GM21367 (cell line): ENCODE measurements around the gene ANO3.
"Not testable (repeated sequence)": the region's sequence is repeated elsewhere in the genome, so short reads cannot be mapped to it uniquely, and the experiment has no call there.

Experiments
- ATAC-seq: cut with Tn5 transposase; IDR thresholded peaks from one replicate; pipeline ENCODE4 v1.9.1; 2021; ENCODE audit not compliant: unreplicated experiment

The ANO3 gene

GRCh38 chr11:26571861-26572654 lies 240.1 kb downstream of the ANO3 start, which contains the start of gene MUC15:
Gene MUC15 (minus strand): TSS chr11:26572263. CDS start chr11:26567094, 5,169 bp downstream.
- ATAC-seq, result no peak

- no peak for ATAC-seq
Measured at GRCh38 chr11:26572770-26573402, 241.0 kb downstream of the ANO3 start.

GRCh38 chr11:26573896-26574295 lies 242.0 kb downstream of the ANO3 start:
- no peak for ATAC-seq

DNA sequence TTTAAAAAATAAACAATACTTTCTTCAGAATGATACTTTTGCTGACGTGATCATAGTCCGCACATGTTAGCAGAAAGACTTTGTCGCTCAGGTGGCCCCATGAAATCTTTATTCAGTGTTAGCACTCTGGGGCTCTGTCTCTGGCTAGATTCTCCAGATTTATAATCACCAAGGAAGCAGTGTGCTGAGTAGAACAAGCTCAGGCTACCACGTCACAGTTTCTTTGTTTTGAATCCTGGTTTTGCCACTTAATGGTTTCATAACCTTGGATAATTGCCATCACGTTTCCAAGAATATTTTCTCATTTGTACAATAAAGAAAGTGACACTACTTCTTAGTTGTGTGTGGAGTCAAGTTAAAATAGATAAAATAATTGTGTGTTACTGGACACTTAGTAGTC lies 244.0 kb downstream of the ANO3 start:
- ATAC-seq, result no peak

DNA sequence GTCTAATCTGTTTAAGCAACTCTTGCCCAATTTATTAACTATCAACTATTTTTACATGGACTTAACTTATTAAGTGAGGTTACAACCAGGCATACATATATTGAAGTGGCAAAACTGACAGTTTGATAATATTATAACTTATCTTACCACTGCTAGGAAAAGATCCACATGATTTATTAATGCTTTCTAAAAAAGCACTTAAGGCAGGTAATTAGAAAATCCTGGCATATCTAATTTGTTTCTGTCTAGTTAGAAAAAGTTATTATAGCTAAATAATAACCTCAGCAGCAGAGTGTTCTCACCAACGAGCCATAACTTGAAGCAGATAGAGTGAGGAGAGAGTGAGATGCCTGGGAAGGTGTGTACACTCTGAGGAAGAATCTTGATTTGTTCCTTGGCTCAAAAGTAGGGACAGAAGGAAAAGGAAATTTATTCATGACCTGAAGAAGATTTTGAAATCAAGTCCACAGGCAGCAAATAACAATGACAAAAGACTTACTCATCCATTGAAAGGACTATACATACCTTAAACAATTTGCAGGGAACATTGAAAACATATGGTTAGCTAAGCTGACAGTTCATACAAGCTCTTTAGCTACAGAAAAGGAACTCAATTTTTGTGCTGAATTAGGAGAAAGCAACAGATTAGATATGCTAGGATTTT lies 247.2 kb downstream of the ANO3 start:
- no peak for ATAC-seq

GRCh38 chr11:26579683-26580082 lies 247.8 kb downstream of the ANO3 start:
- ATAC-seq, result no peak

DNA sequence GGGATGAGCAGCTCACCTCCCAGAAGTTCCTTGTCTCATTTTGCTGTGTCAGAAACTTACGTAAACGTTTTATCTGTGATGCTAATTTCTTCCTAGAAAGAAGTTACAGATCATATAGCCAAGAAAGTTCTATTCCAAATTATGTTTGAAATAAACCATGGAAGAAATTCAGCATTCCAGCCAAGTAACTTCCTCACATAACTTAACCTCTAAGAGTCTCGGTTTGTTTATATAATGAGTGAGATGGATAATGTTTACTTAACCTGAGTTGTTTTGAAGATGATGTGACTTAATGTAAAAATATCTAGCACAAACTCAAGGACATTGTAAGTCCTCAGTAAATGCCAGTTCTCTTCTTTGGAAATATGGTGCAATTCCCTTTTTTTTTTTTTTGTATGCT lies 249.0 kb downstream of the ANO3 start:
- no peak for ATAC-seq

- no peak for ATAC-seq
Measured at GRCh38 chr11:26583550-26583949, 251.6 kb downstream of the ANO3 start.

GRCh38 chr11:26584818-26585217 lies 252.9 kb downstream of the ANO3 start:
- ATAC-seq, result no peak

DNA sequence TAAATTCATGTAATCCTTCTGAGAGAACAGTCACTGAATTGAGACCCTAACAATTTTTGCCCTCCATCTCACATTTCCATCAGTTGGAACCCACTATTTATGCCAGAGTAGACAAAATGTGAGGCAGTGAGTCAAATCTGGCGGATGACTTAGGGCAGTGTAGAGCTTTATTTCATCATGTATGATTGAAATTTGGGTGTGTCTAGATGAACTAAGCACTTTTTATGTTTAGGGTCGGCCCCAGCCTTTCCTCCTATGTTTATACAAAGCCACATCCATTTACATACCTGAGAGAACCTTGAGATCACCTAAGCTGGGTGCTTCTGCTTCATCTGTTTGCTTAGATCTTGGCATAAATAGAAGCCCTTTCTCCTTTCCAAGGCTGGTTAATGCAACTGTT lies 255.1 kb downstream of the ANO3 start:
- ATAC-seq, result no peak

GRCh38 chr11:26593691-26594090 lies 261.8 kb downstream of the ANO3 start:
- ATAC-seq, result no peak

- ATAC-seq, result not testable (repeated sequence)
Measured at GRCh38 chr11:26595207-26595865, 263.4 kb downstream of the ANO3 start.

GRCh38 chr11:26597049-26597689 lies 265.2 kb downstream of the ANO3 start:
- not testable (repeated sequence) for ATAC-seq

GRCh38 chr11:26597899-26598298 lies 266.0 kb downstream of the ANO3 start:
- ATAC-seq, result no peak

DNA sequence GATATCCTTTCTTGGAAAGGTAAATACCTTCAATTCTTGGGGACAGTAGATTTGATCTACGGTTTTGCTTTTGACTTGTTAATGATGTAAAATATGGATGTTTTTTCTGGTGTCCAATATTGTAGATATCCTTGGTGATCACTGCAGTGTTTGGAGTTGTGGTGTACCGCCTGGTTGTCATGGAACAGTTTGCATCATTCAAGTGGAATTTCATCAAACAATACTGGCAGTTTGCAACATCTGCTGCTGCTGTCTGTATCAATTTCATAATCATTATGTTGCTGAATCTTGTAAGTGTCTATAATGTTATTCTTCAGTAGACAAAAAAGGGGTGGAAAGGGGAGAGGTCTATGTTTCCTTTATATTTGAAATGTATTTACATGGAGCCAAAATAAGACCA lies 267.5 kb downstream of the ANO3 start:
- no peak for ATAC-seq

DNA sequence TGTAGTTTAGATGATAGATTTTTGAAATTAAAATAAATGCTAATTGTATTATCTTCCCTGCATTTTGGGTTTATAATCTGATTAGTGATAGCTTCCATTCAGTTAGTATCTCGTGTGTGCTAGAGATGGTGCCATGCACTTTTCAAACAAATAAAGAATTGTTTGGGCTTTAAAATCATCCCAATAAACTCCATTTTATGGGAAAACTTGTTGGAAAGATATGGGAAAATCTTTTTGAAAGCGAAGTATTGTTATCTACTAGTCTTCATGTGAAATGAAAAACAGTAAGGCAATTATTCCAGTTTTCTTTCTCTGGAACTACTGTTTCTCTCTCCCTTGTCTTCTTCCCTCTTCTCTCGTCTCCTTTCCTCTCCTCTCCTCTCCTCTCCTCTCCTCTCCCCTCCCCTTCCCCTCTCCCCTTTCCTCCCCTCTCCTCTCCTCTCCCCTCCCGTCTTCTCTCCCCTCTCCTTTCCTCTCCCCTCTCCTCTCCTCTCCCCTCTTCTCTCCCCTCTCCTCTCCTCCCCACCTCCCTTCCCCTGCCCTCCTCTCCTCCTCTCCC lies 268.0 kb downstream of the ANO3 start:
- ATAC-seq, result no peak

- ATAC-seq, result no peak
Measured at GRCh38 chr11:26607725-26608506, 276.0 kb downstream of the ANO3 start.

DNA sequence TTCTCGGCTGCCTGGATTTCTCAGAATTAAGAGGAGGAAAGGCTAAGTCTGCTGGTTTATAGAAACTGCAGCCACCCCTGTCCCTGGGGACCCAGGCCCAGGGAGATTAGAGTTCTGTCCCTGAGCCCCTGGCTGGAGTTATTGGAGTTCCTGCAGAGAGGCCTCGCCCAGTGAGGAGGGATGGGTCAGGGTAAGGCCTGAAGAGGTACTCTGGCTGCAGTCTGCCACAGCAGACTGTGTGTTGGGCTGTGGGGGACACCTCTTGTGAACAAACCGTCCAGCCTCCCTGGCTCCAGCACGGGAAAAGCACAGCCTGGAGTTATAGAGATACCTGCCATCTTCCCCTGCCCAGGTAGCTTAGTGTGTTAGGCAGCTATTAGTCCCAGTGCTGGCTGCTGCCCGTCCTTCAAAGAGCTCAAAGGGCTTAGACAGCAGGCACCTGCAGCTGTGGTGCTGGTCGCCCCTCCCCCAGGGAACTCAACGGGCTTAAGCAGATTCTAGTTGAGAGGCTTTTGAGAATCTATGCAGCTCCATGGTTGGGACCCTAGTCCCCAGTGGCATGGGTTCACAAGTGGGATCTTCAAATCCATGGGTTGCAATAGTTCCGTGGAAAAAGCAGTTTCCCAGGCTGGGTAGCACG lies 276.7 kb downstream of the ANO3 start:
- no peak for ATAC-seq

DNA sequence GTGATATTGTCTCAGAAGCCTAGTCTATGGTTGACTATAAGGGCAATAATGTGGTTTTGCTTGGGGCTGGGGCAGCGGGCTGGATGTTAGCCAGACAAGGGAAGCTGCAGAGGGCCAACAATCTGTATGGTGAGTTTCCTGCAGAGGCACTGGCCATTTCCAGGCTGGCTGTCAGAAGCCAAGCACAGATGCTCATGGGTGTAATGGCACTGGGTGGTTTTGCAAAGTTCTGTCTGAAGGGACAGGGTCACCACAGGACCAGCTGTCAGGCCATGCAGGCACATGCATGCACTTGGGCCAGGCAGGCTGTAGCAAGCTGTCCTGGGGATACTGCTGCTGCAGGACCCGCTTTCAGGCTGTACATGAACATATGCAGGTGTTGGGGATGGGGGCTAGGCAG lies 281.8 kb downstream of the ANO3 start:
- ATAC-seq, result no peak
